HG03439 (cell line): Measurements from ENCODE around the gene DNAL4.

Experiments
- ATAC-seq: cut with Tn5 transposase; IDR thresholded peaks from one replicate; pipeline ENCODE4 v1.9.1; 2021; ENCODE audit warnings: mild to moderate bottlenecking, moderate library complexity; ENCODE audit not compliant: unreplicated experiment

The DNAL4 gene, protein sequence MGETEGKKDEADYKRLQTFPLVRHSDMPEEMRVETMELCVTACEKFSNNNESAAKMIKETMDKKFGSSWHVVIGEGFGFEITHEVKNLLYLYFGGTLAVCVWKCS

DNA sequence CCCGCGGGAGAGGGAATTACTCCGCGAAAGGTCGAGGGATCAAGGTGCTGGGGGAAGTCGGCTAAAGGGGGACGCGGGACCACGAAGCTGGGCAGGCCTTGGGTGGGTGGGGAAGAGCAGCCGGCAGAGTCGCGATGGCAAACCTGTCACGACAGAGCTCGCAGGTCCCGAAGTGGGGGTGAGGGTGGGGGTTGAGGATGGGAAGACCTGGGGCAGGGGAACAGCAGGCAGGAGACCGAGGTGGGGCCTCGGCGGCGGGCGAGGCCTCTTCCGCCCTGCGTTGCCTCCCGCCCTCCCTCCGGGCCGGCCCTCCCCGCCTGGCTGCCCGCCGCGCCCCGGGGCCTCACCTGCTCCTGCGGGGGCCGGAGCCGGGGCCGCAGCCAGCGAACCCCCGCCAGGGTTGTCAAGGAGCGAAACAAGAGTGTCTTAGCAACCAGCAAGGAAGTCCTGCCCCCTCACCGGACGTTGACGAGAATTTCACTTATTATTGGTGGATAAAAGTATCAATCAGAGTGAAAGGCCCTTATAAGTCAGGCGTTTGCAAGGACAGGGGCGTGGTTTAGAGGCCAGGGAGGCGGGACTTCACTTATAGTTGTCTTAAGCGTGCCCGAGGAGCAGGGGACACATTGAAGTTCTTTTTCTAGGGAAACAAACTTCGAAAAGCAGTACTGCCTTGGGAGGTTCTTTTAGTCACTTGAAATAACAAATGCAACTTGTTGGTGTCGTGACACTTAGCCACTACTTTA, at the start of gene DNAL4:
Gene DNAL4 (minus strand): TSS at position 423 of the 746 bp plus-strand sequence. CDS start 11,412 bp downstream, outside the sequence.
- ATAC-seq = peak; percentile 98

DNA sequence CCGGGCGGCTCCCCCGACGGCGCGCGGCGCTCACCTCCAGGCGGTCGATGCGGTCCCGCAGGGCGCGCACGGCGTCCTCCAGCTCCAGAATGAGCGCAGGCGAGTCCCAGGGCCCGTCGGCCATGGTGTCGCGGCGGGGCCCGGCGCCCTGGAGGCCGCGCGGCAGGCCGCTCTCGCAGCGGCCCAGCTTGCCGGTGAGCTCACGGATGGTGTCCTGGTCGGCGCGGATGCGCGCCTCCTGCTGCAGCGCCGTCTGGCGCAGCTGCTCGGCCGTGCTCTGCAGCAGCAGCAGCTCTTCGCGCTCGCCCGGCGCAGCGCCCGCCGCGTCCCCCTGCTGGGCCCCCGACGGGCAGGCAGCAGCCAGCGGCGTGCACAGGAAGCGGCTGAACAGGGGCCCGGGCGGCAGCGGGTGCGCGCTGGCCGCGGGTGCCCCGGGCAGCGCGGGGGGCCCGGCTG, 49.3 kb upstream of the DNAL4 start:
- ATAC-seq = no peak

DNA sequence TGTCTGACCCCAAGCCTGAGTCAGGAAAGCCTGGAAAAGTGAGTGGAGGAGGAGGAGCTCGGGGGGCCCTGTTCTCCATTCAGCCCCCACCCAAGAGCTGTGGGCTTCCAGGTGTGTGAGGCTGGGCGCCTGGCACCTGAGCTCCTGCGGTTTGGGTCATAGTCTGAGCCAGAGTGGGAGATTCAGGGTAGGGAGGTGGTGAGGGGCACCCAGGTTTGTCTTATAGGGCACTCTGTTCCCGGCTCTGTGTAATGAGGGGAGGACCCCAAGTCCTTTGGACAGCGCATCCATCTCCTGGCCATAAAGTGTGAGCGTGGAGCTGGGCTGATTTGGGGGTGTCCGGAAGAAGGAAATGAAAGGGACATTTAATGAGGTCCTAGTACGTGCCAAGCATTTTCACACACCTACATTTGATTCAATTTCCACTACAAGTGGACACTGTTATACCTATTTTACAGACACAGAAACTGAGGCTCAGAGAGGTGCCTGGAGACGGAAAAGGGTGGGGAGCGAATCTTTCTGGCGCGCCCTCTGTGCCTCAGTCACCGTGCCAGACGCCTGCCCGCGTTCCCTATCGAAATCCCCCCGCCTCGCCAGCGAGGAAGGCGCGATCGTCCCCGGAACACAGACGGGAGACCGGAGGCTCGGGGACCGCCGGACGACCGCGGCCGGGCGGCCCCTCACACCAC, 48.7 kb upstream of the DNAL4 start:
- no peak for ATAC-seq

DNA sequence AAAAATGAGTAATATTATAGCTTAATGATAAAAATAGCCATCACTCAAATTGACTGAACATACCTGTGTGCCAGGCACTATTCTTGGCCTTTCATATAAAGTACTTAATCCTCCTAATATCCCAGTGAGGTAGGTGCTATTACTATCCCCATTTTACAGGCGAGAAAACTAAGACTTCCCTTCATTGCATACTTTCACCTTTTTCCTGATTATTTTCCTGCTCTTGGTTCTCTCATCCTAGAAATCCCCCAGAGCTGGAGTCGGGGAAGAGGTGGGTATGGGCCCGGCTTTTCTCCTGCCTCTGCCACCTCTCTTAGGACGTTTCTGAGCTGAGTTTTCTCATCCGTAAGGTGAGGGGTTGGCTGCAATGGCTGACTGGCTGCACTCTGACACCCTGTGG, 47.7 kb upstream of the DNAL4 start:
- no peak for ATAC-seq

DNA sequence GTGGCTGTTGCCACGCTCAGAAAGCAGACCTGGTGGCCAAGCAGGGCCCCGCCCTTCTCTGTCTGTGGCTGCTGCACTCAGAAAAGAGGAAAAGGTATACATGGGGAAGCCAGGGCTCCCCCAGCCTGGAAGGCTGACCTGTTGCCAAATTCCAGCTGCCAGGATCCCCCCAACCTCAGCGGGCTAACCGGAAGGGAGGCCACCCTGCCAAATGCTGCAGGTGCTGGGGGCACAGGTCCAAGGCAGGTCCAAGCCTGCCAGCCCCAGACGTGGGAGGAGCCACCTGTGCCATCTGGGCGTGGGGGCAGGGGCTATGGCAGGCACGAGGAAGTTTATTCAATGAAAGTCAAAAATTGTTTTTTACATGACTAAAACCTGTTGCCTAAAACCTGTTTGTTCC, 47.3 kb upstream of the DNAL4 start:
- no peak for ATAC-seq

DNA sequence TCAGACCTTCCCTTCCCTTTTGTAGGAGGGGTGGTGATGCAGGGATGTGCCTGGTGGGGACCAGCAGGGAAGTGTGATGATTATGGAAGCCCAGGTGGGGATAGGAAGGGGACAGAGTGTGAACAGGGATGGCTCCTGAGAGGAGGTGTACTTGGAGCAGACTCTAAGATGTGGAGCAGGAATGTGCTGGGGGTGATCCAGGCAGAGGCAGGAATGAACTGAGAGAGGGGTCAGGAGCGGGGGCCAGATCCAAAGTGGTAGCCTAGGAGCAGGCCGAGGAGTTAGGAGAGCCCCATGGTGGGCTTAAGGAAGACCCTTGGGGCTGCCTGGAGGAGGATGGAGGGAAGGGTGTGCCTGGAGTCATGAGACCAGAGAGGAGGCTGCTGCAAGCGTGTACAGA, 46.2 kb upstream of the DNAL4 start:
- ATAC-seq = no peak

DNA sequence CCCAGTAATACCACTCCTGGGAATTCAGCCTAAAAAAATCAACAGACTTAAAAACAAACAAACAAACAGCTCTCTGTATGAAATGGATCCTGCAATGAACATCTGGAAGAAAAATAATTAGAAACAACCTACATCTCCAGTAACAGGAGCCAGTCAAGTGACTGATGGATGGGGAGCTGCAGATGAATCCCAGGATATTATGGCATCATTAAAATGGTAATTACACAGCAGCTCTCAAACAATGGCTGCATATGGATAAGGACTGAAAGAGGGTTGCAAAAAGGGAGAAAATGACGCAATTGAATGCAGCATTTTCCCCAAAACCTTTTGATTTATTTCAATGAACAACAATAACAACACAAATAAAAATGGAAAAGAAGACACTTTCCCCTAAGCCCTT, 45.7 kb upstream of the DNAL4 start:
- no peak for ATAC-seq

DNA sequence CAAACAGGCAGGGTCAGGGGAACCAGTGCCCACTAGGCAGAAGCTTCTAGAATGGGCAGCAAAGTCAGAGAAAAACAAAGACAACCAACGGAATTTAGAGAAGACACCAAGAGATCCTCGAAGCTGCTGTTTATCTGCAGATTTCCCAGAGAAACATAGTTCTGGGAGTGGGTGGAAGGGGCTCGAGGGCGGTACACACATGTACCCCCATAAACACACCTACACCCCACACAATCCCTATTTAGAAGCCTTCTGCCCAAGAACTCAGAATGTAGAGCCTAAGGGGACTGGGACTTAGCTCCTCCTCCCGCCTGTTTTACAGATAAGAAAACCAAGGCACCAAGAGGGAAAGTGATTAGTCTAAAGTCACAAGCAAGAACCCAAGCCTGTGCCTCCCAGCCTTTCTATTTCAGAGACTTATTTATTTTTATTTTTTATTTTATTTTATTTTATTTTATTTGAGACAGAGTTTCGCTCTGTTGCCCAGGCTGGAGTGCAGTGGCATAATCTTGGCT, 43.5 kb upstream of the DNAL4 start:
- no peak for ATAC-seq

DNA sequence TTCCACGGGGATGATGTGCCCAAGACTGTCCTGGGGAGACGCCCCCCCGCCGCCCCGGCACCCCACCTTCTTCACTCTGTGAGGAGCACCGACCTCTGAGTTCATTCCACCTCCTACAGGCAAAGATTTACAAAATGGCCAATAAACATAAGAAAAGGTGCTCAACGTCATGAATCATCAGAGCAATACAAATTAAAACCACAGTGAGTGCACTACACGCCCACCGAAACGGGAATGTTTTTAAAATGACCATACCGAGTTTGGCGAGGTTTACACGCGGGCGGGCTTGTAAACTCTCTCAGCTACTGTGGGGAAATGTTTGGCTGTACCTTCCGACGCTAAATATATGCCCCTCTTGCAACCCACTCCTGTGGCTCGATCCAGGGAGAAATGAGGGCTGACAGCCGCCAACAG, 42.0 kb upstream of the DNAL4 start:
- ATAC-seq = no peak

DNA sequence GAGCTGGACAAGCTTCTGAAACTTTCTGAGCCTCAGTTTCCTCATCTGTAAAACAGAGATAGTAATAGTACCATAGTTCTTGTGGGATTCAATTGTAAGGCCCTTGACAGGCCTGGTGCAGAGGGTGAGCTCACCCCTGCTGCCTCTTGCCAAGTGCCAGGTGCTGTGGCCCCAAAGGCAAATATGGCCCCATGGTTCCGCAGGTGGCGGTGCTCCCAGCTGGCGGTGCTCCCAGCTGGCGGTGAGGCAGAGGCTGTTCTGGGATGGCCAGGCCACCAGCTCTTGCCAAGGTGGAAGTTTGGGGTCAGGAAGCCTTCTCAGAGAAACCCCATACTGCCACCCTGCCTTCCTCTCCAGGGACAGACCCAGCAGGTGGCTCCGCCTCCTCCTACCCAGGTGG, 41.0 kb upstream of the DNAL4 start:
- no peak for ATAC-seq

DNA sequence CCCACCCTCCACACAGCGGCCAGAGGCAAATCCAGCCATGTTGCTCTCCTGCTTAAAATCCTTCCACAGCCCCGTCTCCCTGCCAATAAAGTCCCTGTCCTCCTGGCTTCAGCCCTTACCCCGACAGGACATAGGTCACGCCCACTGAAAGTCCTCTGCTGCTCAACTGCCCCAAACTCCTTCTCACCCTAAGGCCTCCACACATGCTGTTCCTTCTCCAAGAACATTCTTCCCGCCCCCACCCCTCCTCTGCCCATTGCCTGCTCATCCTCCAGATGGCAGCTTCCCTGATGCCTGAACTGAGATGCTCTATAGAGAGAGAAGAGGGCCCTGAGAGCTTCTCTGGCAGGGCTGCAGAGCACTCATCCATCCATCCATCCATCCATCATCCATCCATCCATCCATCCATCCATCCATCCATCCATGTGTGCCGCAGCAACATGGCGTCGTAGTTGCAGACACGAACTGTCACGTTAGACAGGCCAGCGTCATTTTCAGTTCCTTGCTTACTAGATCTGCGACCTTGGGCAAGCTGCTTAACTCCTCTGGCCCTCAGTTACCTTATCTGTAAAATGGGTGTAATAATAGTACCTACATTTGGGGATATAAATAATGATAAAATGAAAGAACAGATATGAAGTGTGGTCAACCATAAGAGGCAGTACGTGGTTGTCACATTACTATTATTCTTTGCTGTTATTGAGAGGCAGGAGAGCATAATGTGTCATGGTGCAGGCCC, 40.4 kb upstream of the DNAL4 start:
- no peak for ATAC-seq

DNA sequence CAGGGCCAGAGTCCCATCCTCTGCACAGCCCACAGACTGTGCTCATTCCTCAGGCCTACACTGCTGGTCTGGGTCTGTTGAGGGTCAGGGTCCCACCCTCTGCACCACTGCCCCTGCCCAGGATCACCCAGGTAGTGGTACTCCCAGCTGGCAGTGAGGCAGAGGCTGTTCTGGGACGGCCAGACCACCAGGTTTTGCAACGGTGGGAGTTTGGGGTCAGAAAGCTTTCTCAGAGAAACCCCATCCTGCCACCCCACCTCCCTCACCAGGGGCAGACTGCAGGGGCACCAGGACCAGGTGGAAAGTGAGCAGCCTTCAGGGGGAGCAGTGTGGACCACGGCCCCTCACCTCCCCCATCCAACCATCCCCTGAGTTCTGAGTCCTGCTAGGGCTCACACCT, 39.1 kb upstream of the DNAL4 start:
- ATAC-seq = no peak

DNA sequence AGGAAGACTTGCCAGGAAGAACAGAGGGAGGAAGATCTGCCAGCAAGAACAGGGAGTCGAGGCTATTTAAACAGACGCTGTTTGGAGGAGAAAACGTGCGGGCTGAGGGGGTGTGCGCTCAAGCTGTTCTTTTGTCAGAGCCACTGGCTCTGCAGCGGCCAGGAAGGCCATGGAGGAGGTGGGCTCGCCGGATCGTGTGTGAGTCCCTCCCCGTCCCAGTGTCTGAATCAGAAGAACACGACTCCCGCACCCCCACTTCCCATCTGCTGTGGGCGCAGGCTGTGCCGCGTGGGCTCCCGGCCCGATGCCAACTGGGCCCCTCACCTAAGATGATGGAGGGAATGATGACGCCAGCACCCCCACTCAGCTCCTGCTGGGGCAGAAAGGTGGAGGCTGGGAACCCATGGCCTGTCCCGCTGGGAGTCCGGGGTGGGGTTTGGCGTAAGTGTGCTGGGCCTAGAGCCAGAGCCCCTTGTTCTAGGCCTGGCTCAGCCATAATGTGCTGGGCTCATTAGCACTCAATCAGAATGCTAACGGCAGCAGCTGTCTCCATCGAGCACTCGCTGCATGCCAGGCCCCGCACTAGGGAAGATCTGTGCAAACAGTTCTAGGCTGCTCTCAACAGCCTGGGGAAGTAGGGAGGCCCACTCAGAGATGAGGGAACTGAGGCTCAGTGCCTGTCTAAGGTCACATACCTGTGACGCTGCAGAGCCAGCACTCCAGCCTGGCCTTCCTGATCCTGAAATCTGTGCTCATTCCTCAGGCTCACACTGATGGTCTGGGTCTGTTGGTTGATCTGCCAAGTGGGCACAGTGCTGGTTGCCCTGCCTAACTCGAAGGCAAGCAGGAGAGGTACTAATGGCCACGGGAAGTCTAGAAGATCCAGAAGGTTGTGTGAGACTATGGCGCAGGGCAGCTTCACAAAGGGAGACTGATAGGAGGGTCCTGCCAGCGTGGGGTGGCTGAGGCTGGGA, 38.3 kb upstream of the DNAL4 start:
- ATAC-seq = no peak

DNA sequence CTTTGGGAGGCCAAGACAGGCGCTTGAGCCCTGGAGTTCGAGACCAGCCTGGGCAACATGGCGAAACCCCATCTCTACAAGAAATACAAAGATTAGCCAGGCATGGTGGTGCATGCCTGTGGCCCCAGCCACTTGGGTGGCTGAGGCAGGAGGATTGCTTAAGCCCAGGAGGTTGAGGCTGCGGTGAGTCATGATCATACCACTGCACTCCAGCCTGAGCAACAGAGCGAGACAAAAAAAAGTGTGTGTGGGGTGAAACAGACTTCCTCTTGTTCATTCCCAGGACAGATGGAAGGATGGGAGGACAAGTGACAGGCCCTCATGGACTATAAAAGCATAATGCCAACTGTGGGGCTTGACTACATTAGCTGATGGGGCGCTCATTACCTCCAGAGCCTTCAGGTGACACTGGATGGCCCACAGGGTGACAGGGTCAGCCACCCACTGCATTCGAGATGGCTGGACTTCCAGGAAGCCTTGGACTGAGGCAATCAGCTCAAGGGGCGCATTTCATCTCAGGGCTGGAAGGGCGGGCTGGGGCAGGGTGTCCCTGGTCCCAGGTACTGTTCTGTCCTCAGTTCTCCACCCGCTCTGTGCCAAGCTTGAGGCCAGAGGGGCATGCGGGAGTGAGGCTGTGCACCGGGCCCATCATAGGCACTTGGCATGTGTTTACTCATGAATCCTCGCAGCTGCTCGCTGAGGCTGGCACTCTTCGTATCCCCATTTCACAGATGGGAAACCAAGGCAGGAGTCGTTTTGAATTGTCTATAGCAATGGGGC, 37.4 kb upstream of the DNAL4 start:
- no peak for ATAC-seq

DNA sequence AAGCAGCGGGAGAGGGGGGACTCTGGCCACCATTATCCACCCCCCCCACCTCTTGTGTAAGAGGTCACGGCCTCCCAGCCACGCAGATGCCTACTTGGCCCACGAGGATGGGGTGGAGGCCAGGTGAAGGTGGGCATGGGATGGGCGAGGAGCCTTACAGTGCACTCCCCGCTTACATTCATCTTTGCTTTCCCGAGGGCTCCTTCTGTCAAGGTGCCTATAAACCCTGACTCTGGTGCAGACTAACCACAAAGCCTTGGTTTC, 36.8 kb upstream of the DNAL4 start:
- ATAC-seq = no peak

DNA sequence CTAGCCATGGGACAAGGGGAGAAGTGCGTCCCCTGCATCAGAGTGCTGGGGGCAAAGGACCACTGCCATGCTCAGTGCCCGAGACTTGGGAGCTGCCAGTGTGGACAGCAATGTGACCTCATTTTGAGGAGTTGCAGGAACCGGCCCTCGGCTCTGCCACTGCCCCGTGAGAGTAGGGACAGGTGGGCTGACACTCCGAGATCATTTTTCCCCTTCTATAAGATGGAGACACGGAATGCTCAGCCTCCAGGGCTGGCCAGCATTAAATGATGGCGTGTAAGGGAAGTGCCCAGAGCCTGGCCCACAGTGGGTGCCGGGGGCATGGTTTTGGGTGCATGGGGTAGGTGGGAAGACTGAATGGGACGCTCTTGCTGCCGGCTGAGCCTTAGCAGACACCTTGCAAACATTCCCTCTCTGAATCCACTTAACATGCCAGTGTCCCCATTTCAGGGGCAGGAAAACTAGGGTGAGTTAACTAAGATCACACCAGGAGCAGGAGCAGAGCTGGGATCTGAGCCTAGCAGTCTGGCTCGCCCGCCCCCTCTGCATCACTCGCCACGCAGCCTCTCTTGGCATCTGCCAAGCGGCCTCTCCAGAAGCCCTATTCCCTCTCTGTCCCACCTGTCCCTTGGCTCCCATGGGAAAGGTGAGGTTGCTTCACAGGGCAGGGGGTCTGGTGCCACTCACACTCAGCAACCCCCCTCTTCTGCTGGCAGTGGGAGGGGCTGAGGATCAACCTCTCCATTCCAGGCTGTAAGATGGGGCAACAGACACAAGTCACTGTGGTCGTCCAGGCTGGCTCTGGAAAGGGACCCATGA, 36.3 kb upstream of the DNAL4 start:
- ATAC-seq = no peak

DNA sequence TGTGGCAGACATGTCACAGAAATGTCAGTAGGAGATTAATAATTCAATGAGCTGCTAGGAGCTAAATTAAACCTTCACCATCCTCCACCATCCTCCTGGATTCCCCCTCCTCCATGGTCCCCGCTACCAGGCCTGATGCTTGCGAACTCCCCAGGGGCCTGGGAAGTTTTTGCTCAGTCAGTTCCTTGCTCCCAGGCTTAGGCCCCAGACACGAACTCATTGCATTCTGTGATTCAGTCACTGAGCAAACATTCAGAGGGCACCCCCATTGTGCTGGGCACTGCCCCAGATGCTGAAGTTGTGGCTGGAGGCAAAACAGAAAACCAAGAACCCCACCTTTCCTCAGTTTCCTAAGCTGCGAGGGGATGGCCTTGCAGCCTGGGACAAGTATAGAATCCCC, 35.5 kb upstream of the DNAL4 start:
- ATAC-seq = no peak

DNA sequence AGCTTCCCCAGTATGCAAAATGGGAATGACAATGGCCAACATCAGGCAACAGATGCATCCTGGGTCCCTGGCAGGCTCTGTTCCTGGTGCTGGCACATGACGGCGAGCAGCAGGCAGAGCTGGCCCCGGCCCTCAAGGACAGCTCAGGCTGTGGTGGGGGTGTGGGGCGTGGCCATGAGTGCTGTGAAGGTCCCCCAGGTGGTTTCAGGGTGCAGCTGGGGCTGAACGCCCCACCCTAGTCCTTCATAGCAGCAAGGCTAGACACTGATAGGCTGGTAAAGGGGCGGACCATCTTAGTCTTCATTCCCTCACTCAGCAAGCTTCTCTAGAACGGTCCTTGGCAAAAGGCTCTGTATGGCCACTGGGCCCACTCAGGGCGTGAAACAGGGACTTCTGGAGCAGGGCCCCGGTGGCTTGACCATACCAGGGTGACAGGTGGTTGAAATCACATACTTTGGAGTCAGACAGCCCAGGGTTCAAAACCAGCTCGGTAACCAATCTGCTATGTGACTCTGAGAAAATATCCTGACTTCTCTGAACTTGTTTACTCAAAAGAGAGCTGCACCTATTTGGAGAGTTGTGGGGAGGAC, 34.8 kb upstream of the DNAL4 start:
- ATAC-seq = no peak
